Astrocyte of the cerebellum (primary cell): ENCODE measurements around the gene TMA7B.
"Not testable (repeated sequence)": the region's sequence is repeated elsewhere in the genome, so short reads cannot be mapped to it uniquely, and the experiment has no call there.

Experiments
- DNase-seq: peaks from one replicate; pipeline ENCODE4 v3.0.0-alpha.2; 2011; ENCODE audit warnings: low read depth
- H3K4me3 ChIP-seq: 2 replicates; pipeline ENCODE4 v1.5.1; 2011; ENCODE audit warnings: mild to moderate bottlenecking, low read depth, low read length, moderate library complexity
- in situ Hi-C: cut with HindIII; loops from 2 replicates; pipeline ENCODE4 v1.10.0; 2017; ENCODE audit warnings: low sequenced_read_pairs
- TF ChIP-seq, protein P1 (sequence below): IDR thresholded peaks from 2 replicates; pipeline ENCODE4 v1.5.1; 2012; ENCODE audit warnings: low read length, low read depth, moderate library complexity, mild to moderate bottlenecking; ENCODE audit errors: missing control alignments

The TMA7B gene

GRCh38 chr22:39985383-39986035 is 25.3 kb downstream of the TMA7B start:
- DNase-seq = no peak
- in situ Hi-C loops = no loop called here
- H3K4me3 ChIP-seq = no peak overlapping the region
- TF ChIP-seq, protein P1, sequence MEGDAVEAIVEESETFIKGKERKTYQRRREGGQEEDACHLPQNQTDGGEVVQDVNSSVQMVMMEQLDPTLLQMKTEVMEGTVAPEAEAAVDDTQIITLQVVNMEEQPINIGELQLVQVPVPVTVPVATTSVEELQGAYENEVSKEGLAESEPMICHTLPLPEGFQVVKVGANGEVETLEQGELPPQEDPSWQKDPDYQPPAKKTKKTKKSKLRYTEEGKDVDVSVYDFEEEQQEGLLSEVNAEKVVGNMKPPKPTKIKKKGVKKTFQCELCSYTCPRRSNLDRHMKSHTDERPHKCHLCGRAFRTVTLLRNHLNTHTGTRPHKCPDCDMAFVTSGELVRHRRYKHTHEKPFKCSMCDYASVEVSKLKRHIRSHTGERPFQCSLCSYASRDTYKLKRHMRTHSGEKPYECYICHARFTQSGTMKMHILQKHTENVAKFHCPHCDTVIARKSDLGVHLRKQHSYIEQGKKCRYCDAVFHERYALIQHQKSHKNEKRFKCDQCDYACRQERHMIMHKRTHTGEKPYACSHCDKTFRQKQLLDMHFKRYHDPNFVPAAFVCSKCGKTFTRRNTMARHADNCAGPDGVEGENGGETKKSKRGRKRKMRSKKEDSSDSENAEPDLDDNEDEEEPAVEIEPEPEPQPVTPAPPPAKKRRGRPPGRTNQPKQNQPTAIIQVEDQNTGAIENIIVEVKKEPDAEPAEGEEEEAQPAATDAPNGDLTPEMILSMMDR = no peak

DNA sequence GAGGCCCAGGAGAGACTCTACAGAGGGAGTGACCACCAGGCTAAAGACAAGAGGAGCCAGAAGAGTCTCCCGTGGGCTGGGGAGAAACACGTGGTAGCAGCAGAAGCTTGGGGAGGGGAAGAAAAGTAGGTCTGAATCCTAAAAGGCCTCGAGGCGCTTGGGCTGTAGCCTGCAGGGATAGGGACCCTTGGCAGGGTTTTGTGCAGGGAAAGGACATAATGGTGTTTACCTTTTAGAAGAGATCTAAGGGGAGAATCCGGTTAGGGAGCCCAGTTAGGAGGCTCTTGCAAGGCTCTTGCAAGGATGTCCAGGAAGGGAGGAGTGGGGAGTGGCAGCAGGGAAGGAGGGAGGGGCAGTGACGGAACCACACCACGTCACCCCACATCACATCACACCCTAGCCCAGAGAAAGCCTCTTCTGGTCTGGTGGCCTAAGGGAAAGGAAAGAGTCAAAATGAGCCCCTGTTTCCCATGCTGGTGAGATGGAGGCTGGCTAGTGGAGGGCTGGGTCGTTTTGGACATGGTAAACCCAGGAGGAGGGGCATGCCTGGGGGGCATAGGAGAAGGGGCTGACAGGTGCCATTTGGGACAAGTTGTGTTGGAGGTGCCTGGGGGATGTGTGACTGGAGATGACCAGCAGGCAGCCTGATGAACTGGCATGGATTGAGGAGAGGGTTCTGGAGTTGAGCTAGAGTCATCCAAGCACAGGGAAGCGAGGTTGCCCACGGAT is 28.4 kb downstream of the TMA7B start:
- no peak for DNase-seq
- H3K4me3 ChIP-seq = no peak overlapping the region
- in situ Hi-C loops = no loop called here
- TF ChIP-seq, protein P1 = no peak

DNA sequence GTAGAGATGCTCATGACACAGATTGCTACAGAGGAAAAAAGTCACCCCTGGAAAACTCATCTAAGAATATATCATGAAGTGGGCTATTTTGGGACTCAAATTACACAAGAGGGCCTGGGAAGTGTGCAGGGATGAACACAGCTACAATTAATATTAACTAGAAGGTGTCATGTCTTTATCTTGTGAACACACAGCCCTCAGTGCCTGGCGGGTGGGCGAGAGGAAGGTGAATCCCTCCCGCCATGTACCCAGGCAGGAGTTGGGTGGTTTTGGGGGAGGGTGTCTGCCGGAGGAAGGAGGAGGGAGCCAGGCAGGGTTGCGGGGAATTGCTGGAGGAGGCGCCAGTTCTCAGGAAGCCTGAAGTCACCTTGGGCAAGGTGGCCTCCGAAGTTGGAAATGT is 29.4 kb downstream of the TMA7B start:
- H3K4me3 ChIP-seq = no peak overlapping the region
- in situ Hi-C loops = no loop called here
- no peak for DNase-seq
- TF ChIP-seq, protein P1 = no peak

GRCh38 chr22:39990686-39991085 is 30.5 kb downstream of the TMA7B start:
- in situ Hi-C loops = no loop called here
- TF ChIP-seq, protein P1 = no peak
- DNase-seq = no peak
- H3K4me3 ChIP-seq = no peak overlapping the region

DNA sequence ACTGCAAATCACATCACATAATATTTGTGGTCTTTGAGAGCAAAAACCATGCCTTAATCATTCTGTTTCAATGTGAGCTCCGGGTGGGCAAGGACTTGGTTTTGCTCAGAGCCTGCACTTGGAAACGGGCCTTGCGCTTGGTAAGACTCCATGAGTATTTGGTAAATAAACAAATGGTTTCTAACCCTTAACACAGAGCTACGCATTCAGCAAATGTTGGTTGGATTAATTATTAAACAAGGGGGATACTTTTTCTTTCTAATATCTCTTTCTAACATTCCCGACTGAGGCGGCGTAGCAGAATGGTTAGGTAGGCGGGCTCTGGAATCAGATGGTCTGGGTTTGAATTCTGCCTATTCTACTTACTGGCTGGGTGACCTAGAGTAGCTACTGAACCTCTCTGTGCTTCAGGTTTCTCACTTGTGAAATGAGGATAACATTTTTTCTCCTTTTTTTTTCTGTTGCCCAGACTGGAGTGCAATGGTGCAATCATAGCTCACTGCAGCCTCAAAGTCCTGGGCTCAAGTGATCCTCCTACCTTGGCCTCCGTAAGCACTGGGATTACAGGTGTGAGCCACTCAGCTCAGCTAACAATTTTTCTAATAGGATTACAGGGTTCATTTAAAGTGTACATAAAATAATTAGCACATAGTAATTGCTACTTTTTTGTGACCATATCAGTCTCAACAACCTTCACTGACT is 31.1 kb downstream of the TMA7B start:
- in situ Hi-C loops = no loop called here
- TF ChIP-seq, protein P1 = no peak

DNA sequence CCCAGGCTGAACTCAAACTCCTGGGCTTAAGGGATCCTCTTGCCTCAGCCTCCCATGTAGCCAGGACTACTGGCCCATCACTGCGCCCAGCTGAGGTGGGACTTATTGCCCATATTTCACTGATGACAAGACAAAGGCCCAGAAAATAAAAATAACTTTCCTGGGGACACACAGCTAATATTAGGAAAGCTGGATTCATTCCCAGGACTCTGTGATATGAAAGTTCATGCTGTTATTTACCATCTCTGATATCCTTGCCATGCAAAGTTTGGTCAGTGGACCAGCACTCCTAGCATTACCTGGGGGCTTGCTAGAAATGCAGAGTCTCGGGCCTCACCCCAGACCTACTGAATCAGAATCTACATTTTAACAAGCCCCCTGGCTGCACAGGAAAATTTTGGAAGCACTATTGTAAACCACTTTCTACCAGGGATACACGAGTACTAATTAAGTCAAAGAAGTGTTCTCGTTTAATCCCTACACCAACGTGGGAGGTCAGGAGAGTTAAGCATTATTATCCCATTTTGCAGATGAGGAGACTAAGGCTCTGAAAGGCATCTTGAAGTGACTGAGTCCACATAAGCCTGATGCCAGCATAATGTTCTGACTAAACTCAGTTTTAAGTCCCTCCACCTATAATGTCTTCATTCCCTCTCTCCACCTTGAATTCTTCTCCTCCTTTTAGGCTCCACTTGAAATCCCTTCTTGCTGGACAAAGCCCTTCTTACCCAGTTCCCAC is 32.1 kb downstream of the TMA7B start:
- in situ Hi-C loops = no loop called here

More for the DNA sequence above, 31.1 kb downstream of the TMA7B start:
- no peak overlapping the region for H3K4me3 ChIP-seq
- DNase-seq = no peak

DNA sequence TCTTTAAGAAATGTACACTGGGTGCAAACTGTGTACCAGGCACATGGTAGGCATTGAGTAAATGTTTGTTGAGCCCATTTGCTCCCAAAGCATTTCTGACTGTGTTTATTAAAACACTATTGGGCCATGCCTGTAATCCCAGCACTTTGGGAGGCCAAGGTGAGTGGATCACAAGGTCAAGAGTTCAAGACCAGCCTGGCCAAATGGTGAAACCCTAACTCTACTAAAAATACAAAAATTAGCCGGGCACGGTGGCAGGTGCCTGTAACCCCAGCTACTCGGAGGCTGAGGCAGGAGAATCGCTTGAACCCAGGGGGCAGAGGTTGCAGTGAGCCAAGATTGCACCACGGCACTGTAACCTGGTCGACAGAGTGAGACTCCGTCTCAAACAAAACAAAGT is 32.7 kb downstream of the TMA7B start:
- in situ Hi-C loops, H3K4me3 ChIP-seq, DNase-seq: not testable (repeated sequence)

More for the DNA sequence above, 32.1 kb downstream of the TMA7B start:
- no peak for DNase-seq
- H3K4me3 ChIP-seq = no peak overlapping the region
- TF ChIP-seq, protein P1 = no peak
